GM08714 (cell line): ENCODE data around the gene DUSP3.
"Not testable (repeated sequence)": the region's sequence is repeated elsewhere in the genome, so short reads cannot be mapped to it uniquely, and the experiment has no call there.

ENCODE experiments used
- H3K4me3 ChIP-seq: fragments of 200-500 bp; sonication (Bioruptor generic); 2 replicates; pipeline ENCODE4 v1.5.1; 2014; ENCODE audit warnings: mild to moderate bottlenecking, low read length, inconsistent platforms
- ZNF274 ChIP-seq: IDR thresholded peaks from 2 replicates; pipeline ENCODE4 v1.6.1; 2012; ENCODE audit warnings: mild to moderate bottlenecking, low read depth, low read length

Gene DUSP3

GRCh38 chr17:43812396-43813265, 33.9 kb upstream of the DUSP3 start:
- TF ChIP-seq ZNF274: no peak
- no peak overlapping the region for H3K4me3 ChIP-seq

GRCh38 chr17:43810823-43811222, 32.0 kb upstream of the DUSP3 start:
- no peak overlapping the region for H3K4me3 ChIP-seq
- TF ChIP-seq ZNF274: no peak

- no peak for TF ChIP-seq ZNF274
- H3K4me3 ChIP-seq: no peak overlapping the region
These were observed 31.5 kb upstream of the DUSP3 start for GRCh38 chr17:43810226-43810715.

DNA sequence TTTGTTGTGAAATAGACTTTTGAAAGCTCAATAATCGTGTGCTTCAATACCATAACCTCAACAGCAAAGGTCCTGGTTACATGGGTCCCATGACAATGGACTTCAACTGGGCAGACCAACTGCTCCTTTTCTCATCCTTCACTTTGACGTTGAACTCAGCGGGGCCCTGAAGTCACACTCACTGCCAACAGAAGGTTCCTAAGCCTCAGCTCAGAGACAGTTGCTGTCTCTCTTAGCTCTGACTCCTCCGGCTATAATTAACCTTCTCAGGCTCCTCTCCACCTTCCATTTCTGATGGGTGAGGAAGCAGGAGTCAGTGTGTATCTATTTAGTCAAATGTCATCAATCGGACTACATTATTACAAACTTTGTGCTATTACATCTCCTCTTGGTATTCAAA, 30.3 kb upstream of the DUSP3 start:
- TF ChIP-seq ZNF274: no peak
- H3K4me3 ChIP-seq: no peak overlapping the region

GRCh38 chr17:43808076-43808475, 29.3 kb upstream of the DUSP3 start:
- no peak for TF ChIP-seq ZNF274
- no peak overlapping the region for H3K4me3 ChIP-seq

DNA sequence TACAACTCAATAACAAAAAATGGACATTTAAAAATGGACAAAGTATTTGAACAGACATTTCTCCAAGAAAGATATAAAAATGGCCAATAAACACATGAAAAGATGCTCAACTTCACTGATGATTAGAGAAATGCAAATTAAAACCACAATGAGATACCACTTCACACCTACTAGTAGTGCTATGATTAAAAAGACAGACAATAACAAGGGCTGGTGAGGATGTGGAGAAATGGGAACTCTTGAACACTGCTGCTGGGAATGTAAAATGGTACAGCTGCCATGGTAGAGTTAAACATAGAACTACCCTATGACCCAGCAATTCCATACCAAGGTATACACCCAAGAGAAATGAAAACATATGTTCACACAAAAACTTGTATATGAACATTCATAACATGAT, 26.3 kb upstream of the DUSP3 start:
- no peak overlapping the region for H3K4me3 ChIP-seq
- no peak for TF ChIP-seq ZNF274

GRCh38 chr17:43803758-43804157, 25.0 kb upstream of the DUSP3 start:
- H3K4me3 ChIP-seq: no peak overlapping the region
- no peak for TF ChIP-seq ZNF274

DNA sequence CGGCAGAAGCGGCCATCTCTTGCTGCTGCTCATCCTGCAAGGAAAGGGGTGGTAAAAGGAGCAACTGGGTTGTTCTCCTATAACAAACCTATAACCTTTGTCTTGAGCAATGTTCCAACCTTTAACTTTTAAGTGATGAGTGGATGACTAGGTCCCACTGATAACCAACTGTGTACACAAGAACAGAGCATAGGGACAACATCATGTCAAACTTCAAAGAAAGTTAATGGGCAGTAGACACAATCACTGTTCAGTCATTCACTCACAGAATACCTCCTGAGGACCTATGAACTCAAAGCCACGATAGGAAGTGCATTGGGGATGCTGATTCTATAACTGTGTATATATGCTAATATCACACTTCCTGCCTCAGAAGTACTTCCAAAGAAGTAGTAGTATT, 23.1 kb upstream of the DUSP3 start:
- TF ChIP-seq ZNF274: no peak

DNA sequence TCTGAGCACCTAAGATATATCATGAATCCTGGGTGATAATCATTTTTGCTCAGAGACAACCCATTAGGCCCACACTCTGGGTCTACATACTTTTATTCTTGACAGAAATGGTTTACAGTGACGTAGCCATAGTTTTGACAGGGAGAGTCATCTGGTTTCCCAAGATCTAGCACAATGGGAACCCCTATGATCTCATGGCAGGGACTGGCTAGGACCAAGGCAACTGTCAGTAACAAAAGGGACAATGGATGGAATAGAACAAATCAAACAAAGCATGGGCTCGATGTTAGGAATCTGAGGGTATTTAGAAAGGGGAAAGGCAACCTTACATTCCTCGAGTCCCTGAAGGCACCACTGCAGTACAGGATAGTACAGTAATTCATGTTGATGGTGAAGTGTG, 22.0 kb upstream of the DUSP3 start:
- H3K4me3 ChIP-seq: no peak overlapping the region
- TF ChIP-seq ZNF274: no peak

More for the DNA sequence above, 23.1 kb upstream of the DUSP3 start:
- H3K4me3 ChIP-seq: no peak overlapping the region

DNA sequence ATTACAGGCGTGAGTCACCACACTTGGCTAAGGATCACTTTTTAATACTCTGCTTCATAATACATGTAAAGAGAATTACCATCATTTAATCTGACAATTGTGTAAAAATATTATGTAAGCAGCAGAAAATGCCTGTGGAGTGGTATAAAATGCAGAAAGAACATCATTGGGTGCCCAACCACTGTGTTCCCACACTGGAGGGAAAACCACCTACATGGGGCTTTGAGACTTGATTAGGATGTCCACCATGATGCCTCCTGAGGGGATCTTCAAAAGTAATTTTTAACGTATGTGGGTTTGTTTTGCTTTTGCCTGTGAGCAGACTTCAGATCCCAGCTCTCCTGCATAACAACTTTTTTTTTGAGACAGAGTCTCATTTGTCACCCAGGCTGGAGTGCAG, 20.3 kb upstream of the DUSP3 start:
- H3K4me3 ChIP-seq: no peak overlapping the region
- TF ChIP-seq ZNF274: no peak

- H3K4me3 ChIP-seq: not testable (repeated sequence)
These were observed 19.2 kb upstream of the DUSP3 start for GRCh38 chr17:43798024-43798423.

- not testable (repeated sequence) for H3K4me3 ChIP-seq
These were observed 13.9 kb upstream of the DUSP3 start for GRCh38 chr17:43792668-43793067.

GRCh38 chr17:43791589-43791988, 12.8 kb upstream of the DUSP3 start:
- H3K4me3 ChIP-seq: no peak overlapping the region
- no peak for TF ChIP-seq ZNF274

DNA sequence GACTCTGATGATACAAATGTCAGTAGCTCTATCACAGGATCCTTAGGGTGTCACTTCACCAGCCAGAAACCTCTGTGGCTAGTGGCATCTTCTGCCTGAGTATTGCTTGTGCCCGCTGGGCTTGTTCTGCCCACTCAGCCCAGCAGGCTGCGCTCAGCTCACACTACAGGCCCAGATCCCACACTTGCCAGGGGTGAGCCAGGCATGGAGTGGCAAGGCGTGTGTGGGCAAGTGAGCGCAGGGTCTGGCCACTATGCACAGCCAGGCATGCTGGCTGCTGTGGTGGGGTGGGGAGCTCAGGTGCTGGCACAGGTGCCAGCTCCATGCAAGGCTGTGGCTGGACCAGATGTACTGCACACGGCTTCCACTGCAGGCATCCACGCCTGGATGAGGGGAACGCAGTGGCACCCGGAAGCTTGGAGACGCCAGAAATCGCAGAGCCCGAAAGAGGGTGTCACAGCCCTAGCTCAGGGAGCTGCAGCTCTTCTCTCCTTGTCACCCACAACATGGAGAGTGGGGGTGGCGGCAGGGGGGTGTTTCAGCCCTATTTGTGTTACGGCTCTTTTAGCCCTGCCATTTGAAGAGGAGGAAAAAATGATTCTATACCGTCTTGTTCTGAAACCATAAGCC, 11.6 kb upstream of the DUSP3 start:
- H3K4me3 ChIP-seq: no peak overlapping the region
- no peak for TF ChIP-seq ZNF274

DNA sequence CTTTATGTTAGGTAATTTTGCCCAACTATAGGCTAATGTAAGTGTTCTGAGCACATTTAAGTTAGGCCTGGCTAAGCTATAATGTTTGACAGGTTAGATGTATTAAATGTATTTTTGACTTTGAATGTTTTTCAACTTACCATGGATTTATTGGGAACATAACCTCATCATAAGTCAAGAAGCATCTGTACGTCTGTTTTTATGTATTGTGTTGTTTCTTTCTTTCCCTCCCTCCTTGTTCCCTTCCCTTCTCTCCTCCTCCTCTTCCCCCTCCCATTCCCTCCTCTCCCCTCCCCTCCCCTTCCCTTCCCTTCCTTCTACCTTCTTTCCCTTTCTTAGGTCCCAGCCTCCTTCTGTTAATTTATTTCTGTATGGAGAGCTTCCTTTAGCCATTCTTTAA, 10.7 kb upstream of the DUSP3 start:
- no peak overlapping the region for H3K4me3 ChIP-seq
- TF ChIP-seq ZNF274: no peak
